ENCODE results near the gene NCKAP5. TPM values are rescaled to one million over a fixed set of nuclear protein-coding genes. Genes with fewer than 3 reads are reported as not detected.

Gene NCKAP5
- total and polyA plus RNA-seq, 4 donors = 0.57 to 2.8 (median 2.4) TPM

- DNase-seq (ENCODE audit: low spot score) = no peak
- Histone ChIP-seq H3K27me3 (ENCODE audit: control insufficient read depth in 4 of 4, insufficient read depth in 4 of 4, low read length in 3 of 4) (no peaks in the 10 kb centered on the region), H3K4me1 (ENCODE audit: control insufficient read depth in 4 of 4, insufficient read depth in 4 of 4, low read length in 3 of 4) (peaks cover 2 to 64% (median 43%) of the 10 kb centered on the region in 4 donors), H3K36me3 (ENCODE audit: control insufficient read depth in 4 of 4, insufficient read depth in 3 of 4, low read depth in 1 of 4, low read length in 3 of 4) (no peaks in the 10 kb centered on the region), H3K27ac (ENCODE audit: low read depth in 1 of 2, low read length in 2 of 2) (no peak overlapping the region), H3K9ac (ENCODE audit: low read depth in 1 of 2, low read length in 2 of 2) (no peak overlapping the region), H3K4me3 (ENCODE audit: low read depth in 1 of 3, low read length in 3 of 3) (no peak overlapping the region), H3K9me3 (ENCODE audit: control insufficient read depth in 4 of 4, low read length in 3 of 4) (no peaks in the 10 kb centered on the region)
- TF ChIP-seq ATF3 (IDR thresholded peaks at IDR 0.05) = no peak
- no peak for TF ChIP-seq SP1 (IDR thresholded peaks at IDR 0.05)
- no peak for TF ChIP-seq TAF1 (conservative IDR thresholded peaks at IDR 0.05)
- no peak for TF ChIP-seq RXRA (IDR thresholded peaks at IDR 0.05)
- TF ChIP-seq FOXA1 (IDR thresholded peaks at IDR 0.05) = no peak
- 73% methylated on average over 2 of the region's 2 CpGs for WGBS
These were observed 371.1 kb downstream of the NCKAP5 start for GRCh38 chr2:133197156-133197555.

DNA sequence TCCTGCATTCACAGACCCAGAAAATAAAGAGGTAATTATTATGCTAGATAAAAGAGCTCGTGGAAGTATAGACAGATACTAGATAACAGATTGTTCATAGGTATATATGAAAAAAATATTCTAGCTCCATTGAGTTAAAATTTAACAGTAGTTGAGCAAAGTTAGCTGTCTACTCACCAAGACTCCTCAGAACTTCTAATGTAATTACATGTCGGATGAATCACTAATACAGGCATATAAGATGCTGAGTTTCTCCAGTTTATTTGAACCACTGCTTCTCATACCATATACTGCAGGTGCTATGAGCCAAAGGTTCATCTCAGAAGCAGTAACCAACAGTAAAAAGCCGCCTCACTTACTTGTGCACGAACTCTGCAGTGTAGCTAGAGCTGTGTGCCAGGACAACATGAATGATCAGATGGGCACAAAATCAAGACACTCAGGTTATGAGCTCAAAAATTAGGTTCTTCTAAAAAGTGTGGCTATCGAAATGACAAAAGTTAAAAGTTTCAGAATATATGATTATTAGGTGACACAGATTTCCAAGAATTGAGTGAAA lies 373.4 kb downstream of the NCKAP5 start:
- TF ChIP-seq RXRA (IDR thresholded peaks at IDR 0.05) = no peak
- no peak for TF ChIP-seq REST (IDR thresholded peaks at IDR 0.05)
- no peak for TF ChIP-seq JUND (IDR thresholded peaks at IDR 0.05)
- peak in 1 of 2 donors; percentile 7 for TF ChIP-seq HNF4A (conservative IDR thresholded peaks at IDR 0.05)
- TF ChIP-seq RAD21 (IDR thresholded peaks at IDR 0.05) = no peak
- TF ChIP-seq GABPA (IDR thresholded peaks at IDR 0.05 in 1 of 2, conservative IDR thresholded peaks at IDR 0.05 in 1 of 2) = no peak
- H3K9ac ChIP-seq (ENCODE audit: low read depth in 1 of 2, low read length in 2 of 2) = no peak overlapping the region
- H3K27me3 ChIP-seq (ENCODE audit: control insufficient read depth in 4 of 4, insufficient read depth in 4 of 4, low read length in 3 of 4) = no peaks in the 10 kb centered on the region
- H3K27ac ChIP-seq (ENCODE audit: low read depth in 1 of 2, low read length in 2 of 2) = peak overlapping the region; percentile 46 to 60
- no peaks in the 10 kb centered on the region for H3K36me3 ChIP-seq (ENCODE audit: control insufficient read depth in 4 of 4, insufficient read depth in 3 of 4, low read depth in 1 of 4, low read length in 3 of 4)
- H3K4me3 ChIP-seq (ENCODE audit: low read depth in 1 of 3, low read length in 3 of 3) = no peak overlapping the region
- H3K4me1 ChIP-seq (ENCODE audit: control insufficient read depth in 4 of 4, insufficient read depth in 4 of 4, low read length in 3 of 4) = peaks cover 2 to 53% (median 37%) of the 10 kb centered on the region in 4 donors
- whole genome bisulfite sequencing = 39% methylated on average over 5 of the region's 5 CpGs
- DNase-seq (ENCODE audit: low spot score) = no peak
- H3K9me3 ChIP-seq (ENCODE audit: control insufficient read depth in 4 of 4, low read length in 3 of 4) = no peaks in the 10 kb centered on the region

GRCh38 chr2:133194362-133194655 lies 374.0 kb downstream of the NCKAP5 start:
- no peaks in the 10 kb centered on the region for H3K36me3 ChIP-seq (ENCODE audit: control insufficient read depth in 4 of 4, insufficient read depth in 3 of 4, low read depth in 1 of 4, low read length in 3 of 4)
- no peaks in the 10 kb centered on the region for H3K9me3 ChIP-seq (ENCODE audit: control insufficient read depth in 4 of 4, low read length in 3 of 4)
- TF ChIP-seq HNF4A (conservative IDR thresholded peaks at IDR 0.05) = no peak
- peak in 1 of 2 donors; percentile 3 for TF ChIP-seq RAD21 (IDR thresholded peaks at IDR 0.05)
- TF ChIP-seq, protein P1, sequence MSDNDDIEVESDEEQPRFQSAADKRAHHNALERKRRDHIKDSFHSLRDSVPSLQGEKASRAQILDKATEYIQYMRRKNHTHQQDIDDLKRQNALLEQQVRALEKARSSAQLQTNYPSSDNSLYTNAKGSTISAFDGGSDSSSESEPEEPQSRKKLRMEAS (IDR thresholded peaks at IDR 0.05) = no peak
- peak in 1 of 2 donors; percentile 17 for TF ChIP-seq GABPA (IDR thresholded peaks at IDR 0.05 in 1 of 2, conservative IDR thresholded peaks at IDR 0.05 in 1 of 2)
- H3K4me1 ChIP-seq (ENCODE audit: control insufficient read depth in 4 of 4, insufficient read depth in 4 of 4, low read length in 3 of 4) = peaks cover 2 to 48% (median 33%) of the 10 kb centered on the region in 4 donors
- 20% methylated on average over 4 of the region's 4 CpGs for WGBS
- no peaks in the 10 kb centered on the region for H3K27me3 ChIP-seq (ENCODE audit: control insufficient read depth in 4 of 4, insufficient read depth in 4 of 4, low read length in 3 of 4)
- H3K9ac ChIP-seq (ENCODE audit: low read depth in 1 of 2, low read length in 2 of 2) = peak overlapping the region in 1 of 2 donors; percentile 58
- no peak for DNase-seq (ENCODE audit: low spot score)
- peak overlapping the region in 2 of 3 donors; percentile 2 to 18 for H3K4me3 ChIP-seq (ENCODE audit: low read depth in 1 of 3, low read length in 3 of 3)
- H3K27ac ChIP-seq (ENCODE audit: low read depth in 1 of 2, low read length in 2 of 2) = peak overlapping the region in 1 of 2 donors; percentile 11
